ENCODE data around the gene SMPD3. TPM values are rescaled to one million over a fixed set of nuclear protein-coding genes. Genes with fewer than 3 reads are reported as not detected.

Gene SMPD3
- total and polyA plus RNA-seq, 9 of the 15 experiments (the other 6 are each of a cell fraction or from before 2014, with no cell fraction given) = 0.03 to 1.2 (median 0.18) TPM

DNA sequence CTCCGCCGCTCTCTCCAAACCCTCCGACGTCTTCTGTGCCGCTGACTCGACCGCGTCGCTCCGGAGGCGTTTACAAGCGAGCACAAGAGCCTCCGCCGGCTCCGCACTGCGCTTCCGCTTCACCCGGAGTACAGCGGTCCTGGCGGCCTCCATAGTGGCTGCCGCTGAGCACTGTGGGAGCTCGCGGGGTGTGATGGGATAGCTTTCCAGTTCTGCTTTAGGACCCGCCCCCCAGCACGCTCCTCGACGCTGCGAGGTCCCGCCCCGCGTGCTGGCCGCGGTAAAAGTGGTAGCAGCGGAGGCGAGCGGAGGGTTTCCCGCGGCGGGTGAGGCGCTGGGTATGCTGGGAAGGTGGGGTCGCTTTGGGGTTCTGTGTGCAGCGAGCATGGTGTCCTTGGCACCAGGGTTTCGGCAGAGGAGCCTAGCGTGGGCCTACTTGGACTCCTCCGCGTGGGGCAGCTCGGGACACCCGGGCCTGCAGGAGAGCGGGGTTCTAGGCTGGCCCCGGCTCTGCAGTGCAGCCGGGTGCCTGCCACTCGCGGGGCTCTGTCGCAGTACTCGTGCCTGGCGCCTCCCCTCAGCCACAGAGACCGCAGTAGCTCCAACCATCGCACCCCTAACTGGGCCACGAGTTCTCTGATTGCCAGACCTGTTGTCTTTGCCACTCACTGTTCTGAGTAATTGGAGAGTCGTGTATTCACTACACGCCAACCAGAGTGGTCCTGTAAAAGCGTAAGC lies 137.4 kb downstream of the SMPD3 start, which contains the start of the genes PRMT7 and SLC7A6OS (continued):
- TF ChIP-seq, protein P1, sequence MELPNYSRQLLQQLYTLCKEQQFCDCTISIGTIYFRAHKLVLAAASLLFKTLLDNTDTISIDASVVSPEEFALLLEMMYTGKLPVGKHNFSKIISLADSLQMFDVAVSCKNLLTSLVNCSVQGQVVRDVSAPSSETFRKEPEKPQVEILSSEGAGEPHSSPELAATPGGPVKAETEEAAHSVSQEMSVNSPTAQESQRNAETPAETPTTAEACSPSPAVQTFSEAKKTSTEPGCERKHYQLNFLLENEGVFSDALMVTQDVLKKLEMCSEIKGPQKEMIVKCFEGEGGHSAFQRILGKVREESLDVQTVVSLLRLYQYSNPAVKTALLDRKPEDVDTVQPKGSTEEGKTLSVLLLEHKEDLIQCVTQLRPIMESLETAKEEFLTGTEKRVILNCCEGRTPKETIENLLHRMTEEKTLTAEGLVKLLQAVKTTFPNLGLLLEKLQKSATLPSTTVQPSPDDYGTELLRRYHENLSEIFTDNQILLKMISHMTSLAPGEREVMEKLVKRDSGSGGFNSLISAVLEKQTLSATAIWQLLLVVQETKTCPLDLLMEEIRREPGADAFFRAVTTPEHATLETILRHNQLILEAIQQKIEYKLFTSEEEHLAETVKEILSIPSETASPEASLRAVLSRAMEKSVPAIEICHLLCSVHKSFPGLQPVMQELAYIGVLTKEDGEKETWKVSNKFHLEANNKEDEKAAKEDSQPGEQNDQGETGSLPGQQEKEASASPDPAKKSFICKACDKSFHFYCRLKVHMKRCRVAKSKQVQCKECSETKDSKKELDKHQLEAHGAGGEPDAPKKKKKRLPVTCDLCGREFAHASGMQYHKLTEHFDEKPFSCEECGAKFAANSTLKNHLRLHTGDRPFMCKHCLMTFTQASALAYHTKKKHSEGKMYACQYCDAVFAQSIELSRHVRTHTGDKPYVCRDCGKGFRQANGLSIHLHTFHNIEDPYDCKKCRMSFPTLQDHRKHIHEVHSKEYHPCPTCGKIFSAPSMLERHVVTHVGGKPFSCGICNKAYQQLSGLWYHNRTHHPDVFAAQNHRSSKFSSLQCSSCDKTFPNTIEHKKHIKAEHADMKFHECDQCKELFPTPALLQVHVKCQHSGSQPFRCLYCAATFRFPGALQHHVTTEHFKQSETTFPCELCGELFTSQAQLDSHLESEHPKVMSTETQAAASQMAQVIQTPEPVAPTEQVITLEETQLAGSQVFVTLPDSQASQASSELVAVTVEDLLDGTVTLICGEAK (IDR thresholded peaks at IDR 0.05) = no peak; the same call in 1 of the 2 replicates
- TF ChIP-seq, protein P1 (CRISPR knock-in tag; IDR thresholded peaks at IDR 0.05) = no peak
- TF ChIP-seq, protein P2, sequence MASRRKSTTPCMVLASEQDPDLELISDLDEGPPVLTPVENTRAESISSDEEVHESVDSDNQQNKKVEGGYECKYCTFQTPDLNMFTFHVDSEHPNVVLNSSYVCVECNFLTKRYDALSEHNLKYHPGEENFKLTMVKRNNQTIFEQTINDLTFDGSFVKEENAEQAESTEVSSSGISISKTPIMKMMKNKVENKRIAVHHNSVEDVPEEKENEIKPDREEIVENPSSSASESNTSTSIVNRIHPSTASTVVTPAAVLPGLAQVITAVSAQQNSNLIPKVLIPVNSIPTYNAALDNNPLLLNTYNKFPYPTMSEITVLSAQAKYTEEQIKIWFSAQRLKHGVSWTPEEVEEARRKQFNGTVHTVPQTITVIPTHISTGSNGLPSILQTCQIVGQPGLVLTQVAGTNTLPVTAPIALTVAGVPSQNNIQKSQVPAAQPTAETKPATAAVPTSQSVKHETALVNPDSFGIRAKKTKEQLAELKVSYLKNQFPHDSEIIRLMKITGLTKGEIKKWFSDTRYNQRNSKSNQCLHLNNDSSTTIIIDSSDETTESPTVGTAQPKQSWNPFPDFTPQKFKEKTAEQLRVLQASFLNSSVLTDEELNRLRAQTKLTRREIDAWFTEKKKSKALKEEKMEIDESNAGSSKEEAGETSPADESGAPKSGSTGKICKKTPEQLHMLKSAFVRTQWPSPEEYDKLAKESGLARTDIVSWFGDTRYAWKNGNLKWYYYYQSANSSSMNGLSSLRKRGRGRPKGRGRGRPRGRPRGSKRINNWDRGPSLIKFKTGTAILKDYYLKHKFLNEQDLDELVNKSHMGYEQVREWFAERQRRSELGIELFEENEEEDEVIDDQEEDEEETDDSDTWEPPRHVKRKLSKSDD (conservative IDR thresholded peaks at IDR 0.05; ENCODE audit: low read length) = no peak
- TF ChIP-seq RBM15 (IDR thresholded peaks at IDR 0.05; ENCODE audit: insufficient read depth, low read length) = no peak
- TF ChIP-seq LEF1 (IDR thresholded peaks at IDR 0.05) = no peak
- no peak for TF ChIP-seq ZNF778 (CRISPR knock-in tag; IDR thresholded peaks at IDR 0.05)
- peak; percentile 48; the same call in 1 of the 2 replicates for TF ChIP-seq SAFB (IDR thresholded peaks at IDR 0.05; ENCODE audit: borderline replicate concordance, low read depth, low read length)
- TF ChIP-seq TCFL5 (CRISPR knock-in tag; conservative IDR thresholded peaks at IDR 0.05) = no peak
- TF ChIP-seq, protein P3, sequence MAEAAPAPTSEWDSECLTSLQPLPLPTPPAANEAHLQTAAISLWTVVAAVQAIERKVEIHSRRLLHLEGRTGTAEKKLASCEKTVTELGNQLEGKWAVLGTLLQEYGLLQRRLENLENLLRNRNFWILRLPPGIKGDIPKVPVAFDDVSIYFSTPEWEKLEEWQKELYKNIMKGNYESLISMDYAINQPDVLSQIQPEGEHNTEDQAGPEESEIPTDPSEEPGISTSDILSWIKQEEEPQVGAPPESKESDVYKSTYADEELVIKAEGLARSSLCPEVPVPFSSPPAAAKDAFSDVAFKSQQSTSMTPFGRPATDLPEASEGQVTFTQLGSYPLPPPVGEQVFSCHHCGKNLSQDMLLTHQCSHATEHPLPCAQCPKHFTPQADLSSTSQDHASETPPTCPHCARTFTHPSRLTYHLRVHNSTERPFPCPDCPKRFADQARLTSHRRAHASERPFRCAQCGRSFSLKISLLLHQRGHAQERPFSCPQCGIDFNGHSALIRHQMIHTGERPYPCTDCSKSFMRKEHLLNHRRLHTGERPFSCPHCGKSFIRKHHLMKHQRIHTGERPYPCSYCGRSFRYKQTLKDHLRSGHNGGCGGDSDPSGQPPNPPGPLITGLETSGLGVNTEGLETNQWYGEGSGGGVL (CRISPR knock-in tag; IDR thresholded peaks at IDR 0.05) = no peak
- TF ChIP-seq ZNF253 (CRISPR knock-in tag; conservative IDR thresholded peaks at IDR 0.05) = no peak
- TF ChIP-seq SMARCB1 (IDR thresholded peaks at IDR 0.05; ENCODE audit: insufficient read length, low read depth) = no peak
- TF ChIP-seq, protein P4, sequence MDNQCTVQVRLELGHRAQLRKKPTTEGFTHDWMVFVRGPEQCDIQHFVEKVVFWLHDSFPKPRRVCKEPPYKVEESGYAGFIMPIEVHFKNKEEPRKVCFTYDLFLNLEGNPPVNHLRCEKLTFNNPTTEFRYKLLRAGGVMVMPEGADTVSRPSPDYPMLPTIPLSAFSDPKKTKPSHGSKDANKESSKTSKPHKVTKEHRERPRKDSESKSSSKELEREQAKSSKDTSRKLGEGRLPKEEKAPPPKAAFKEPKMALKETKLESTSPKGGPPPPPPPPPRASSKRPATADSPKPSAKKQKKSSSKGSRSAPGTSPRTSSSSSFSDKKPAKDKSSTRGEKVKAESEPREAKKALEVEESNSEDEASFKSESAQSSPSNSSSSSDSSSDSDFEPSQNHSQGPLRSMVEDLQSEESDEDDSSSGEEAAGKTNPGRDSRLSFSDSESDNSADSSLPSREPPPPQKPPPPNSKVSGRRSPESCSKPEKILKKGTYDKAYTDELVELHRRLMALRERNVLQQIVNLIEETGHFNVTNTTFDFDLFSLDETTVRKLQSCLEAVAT (IDR thresholded peaks at IDR 0.05) = no peak
